HUES64 (cell line): ENCODE measurements around the gene MRPS15.

Experiments
- H3K27ac ChIP-seq: 2 replicates; pipeline ENCODE4 v1.7.0; 2013; ENCODE audit warnings: low read depth, low read length, inconsistent platforms
- H3K27me3 ChIP-seq: 2 replicates; pipeline ENCODE4 v1.6.1; 2013; ENCODE audit warnings: mild to moderate bottlenecking, low read length; ENCODE audit not compliant: insufficient read depth
- H3K36me3 ChIP-seq: 2 replicates; pipeline ENCODE4 v1.6.1; 2013; ENCODE audit warnings: mild to moderate bottlenecking, low read length; ENCODE audit not compliant: insufficient read depth
- H3K4me1 ChIP-seq: 2 replicates; pipeline ENCODE4 v1.6.1; 2013; ENCODE audit warnings: mild to moderate bottlenecking, low read length, moderate library complexity; ENCODE audit not compliant: insufficient read depth
- H3K4me3 ChIP-seq: 2 replicates; pipeline ENCODE4 v1.5.1; 2013; ENCODE audit warnings: mild to moderate bottlenecking, low read length, moderate library complexity
- H3K9ac ChIP-seq: 2 replicates; pipeline ENCODE4 v1.6.1; 2013; ENCODE audit warnings: mild to moderate bottlenecking, low read depth, low read length
- H3K9me3 ChIP-seq: 2 replicates; pipeline ENCODE4 v1.6.1; 2013; ENCODE audit warnings: low read depth, low read length; ENCODE audit not compliant: insufficient read depth
- WGBS: fragments of 150-250, 120-280 bp; methylation state at CpG from one replicate; pipeline ENCODE4 v1.1.7; 2013; ENCODE audit warnings: missing lambda C conversion rate; 5-methylcytosine and 5-hydroxymethylcytosine counted together

Gene MRPS15

GRCh38 chr1:36419140-36419539 is 45.0 kb downstream of the MRPS15 start:
- Histone ChIP-seq H3K9ac (no peak overlapping the region), H3K4me1 (peaks cover 5% of the 10 kb centered on the region; the same call in 1 of the 2 replicates), H3K4me3 (no peak overlapping the region), H3K27me3 (no peaks in the 10 kb centered on the region), H3K27ac (no peak overlapping the region), H3K36me3 (no peaks in the 10 kb centered on the region), H3K9me3 (no peaks in the 10 kb centered on the region)
- WGBS: 92% methylated on average over 3 of the region's 3 CpGs

GRCh38 chr1:36417931-36418330 is 46.3 kb downstream of the MRPS15 start:
- no peaks in the 10 kb centered on the region for H3K36me3 ChIP-seq
- WGBS: 89% methylated on average over 9 of the region's 9 CpGs
- no peak overlapping the region for H3K4me3 ChIP-seq
- peaks cover 5% of the 10 kb centered on the region; the same call in 1 of the 2 replicates for H3K4me1 ChIP-seq
- H3K27me3 ChIP-seq: no peaks in the 10 kb centered on the region
- no peak overlapping the region for H3K9ac ChIP-seq
- no peak overlapping the region for H3K27ac ChIP-seq
- no peaks in the 10 kb centered on the region for H3K9me3 ChIP-seq

- Histone ChIP-seq H3K9ac (no peak overlapping the region), H3K4me1 (peaks cover 8% of the 10 kb centered on the region; the same call in 1 of the 2 replicates), H3K27ac (no peak overlapping the region), H3K36me3 (no peaks in the 10 kb centered on the region), H3K9me3 (no peaks in the 10 kb centered on the region), H3K4me3 (no peak overlapping the region), H3K27me3 (no peaks in the 10 kb centered on the region)
- WGBS: 94% methylated on average over 14 of the region's 15 CpGs
These were observed 48.4 kb downstream of the MRPS15 start for GRCh38 chr1:36415661-36416326.

GRCh38 chr1:36414384-36414783 is 49.8 kb downstream of the MRPS15 start:
- no peaks in the 10 kb centered on the region for H3K9me3 ChIP-seq
- no peaks in the 10 kb centered on the region for H3K27me3 ChIP-seq
- no peaks in the 10 kb centered on the region for H3K36me3 ChIP-seq
- WGBS: 90% methylated on average over 4 of the region's 4 CpGs
- H3K4me3 ChIP-seq: no peak overlapping the region
- H3K4me1 ChIP-seq: peaks cover 4% of the 10 kb centered on the region; the same call in 1 of the 2 replicates
- H3K27ac ChIP-seq: no peak overlapping the region
- H3K9ac ChIP-seq: no peak overlapping the region

- H3K4me1 ChIP-seq: peaks cover 4% of the 10 kb centered on the region; the same call in 1 of the 2 replicates
- WGBS: 80% methylated on average over 11 of the region's 11 CpGs
- no peaks in the 10 kb centered on the region for H3K27me3 ChIP-seq
- no peaks in the 10 kb centered on the region for H3K36me3 ChIP-seq
- no peaks in the 10 kb centered on the region for H3K9me3 ChIP-seq
- H3K4me3 ChIP-seq: no peak overlapping the region
- H3K9ac ChIP-seq: no peak overlapping the region
- H3K27ac ChIP-seq: no peak overlapping the region
These were observed 52.2 kb downstream of the MRPS15 start for GRCh38 chr1:36411674-36412648.

GRCh38 chr1:36408479-36408878 is 55.7 kb downstream of the MRPS15 start:
- Histone ChIP-seq H3K27ac (no peak overlapping the region), H3K4me3 (no peak overlapping the region), H3K4me1 (peaks cover 4% of the 10 kb centered on the region; the same call in 1 of the 2 replicates), H3K9me3 (no peaks in the 10 kb centered on the region), H3K9ac (no peak overlapping the region), H3K27me3 (no peaks in the 10 kb centered on the region), H3K36me3 (no peaks in the 10 kb centered on the region)
- WGBS: 93% methylated on average over 2 of the region's 2 CpGs

- no peaks in the 10 kb centered on the region for H3K9me3 ChIP-seq
- no peak overlapping the region for H3K27ac ChIP-seq
- H3K36me3 ChIP-seq: no peaks in the 10 kb centered on the region
- H3K4me1 ChIP-seq: no peaks in the 10 kb centered on the region
- no peak overlapping the region for H3K4me3 ChIP-seq
- 92% methylated on average over 1 of the region's 1 CpG for WGBS
- no peaks in the 10 kb centered on the region for H3K27me3 ChIP-seq
- H3K9ac ChIP-seq: no peak overlapping the region
These were observed 57.7 kb downstream of the MRPS15 start for GRCh38 chr1:36406440-36406839.
